Measurements from ENCODE around the gene SPTLC2. TPM values are rescaled to one million over a fixed set of nuclear protein-coding genes. Genes with fewer than 3 reads are reported as not detected.

Gene SPTLC2
- total and polyA plus RNA-seq, 2 of the 13 experiments (the other 11 are each of a cell fraction or from before 2014, with no cell fraction given): 17.4 to 17.5 TPM

DNA sequence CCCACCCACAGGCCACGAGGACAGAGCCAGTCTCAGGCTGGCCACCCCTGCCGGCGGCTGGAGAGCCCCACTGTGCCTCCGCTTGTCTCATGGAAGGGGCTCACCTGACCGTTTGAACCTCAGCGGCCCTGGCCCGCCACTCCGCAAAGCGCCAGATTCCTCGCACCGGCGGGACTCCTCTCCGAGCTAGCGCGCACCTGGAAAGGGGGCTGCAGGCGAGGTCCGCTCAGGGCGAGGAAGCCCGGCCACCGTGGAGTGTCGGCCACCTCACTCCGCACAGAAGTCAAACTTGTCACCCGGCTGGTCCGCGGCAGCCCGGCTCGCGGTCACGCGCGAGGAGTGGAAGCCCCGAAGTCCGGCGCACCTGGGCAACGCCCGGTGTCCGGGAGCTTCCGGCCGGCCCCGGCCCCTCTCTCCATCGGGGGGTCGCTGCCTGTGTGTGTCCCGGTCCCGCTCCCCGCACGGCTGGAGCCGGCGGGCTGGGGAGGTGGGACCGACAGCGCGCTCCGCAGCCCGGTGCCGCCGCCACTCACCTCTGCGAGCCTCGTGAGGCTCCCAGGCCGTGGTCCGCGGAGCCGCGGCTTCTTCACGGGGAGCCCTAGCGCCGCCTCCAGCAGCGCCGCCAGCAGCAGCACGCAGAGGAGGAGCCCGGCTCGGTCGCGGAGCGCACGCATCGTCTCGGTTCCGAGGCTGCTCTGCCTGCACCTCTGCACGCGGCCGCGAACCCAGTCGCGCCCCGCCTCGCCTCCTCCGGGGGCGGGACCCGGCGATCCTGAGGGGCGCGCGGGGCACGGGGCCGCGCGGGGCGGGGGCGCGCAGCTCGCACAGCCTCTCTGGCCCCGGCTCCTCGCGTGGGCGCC lies 118.1 kb downstream of the SPTLC2 start, which contains the start of gene ISM2 (continued):
- TF ChIP-seq MAF1 (CRISPR knock-in tag; IDR thresholded peaks at IDR 0.05; ENCODE audit: borderline replicate concordance) (no peak), ZNF564 (CRISPR knock-in tag; IDR thresholded peaks at IDR 0.05) (peak; percentile 63; the same call in 1 of the 2 replicates), ASH2L (IDR thresholded peaks at IDR 0.05; ENCODE audit: insufficient read length, low read depth, low read length) (no peak), NR2F1 (CRISPR knock-in tag; IDR thresholded peaks at IDR 0.05) (no peak), KDM2A (CRISPR knock-in tag; IDR thresholded peaks at IDR 0.05; ENCODE audit: borderline replicate concordance, low read depth) (peak; percentile 20), KLF13 (CRISPR knock-in tag; IDR thresholded peaks at IDR 0.05) (no peak), ATM (IDR thresholded peaks at IDR 0.05; ENCODE audit: borderline replicate concordance) (no peak), MIER2 (CRISPR knock-in tag; IDR thresholded peaks at IDR 0.05) (no peak), MEF2D (CRISPR knock-in tag; IDR thresholded peaks at IDR 0.05) (no peak), ZNF432 (CRISPR knock-in tag; IDR thresholded peaks at IDR 0.05; ENCODE audit: borderline replicate concordance) (no peak), HDAC2 (CRISPR knock-in tag; IDR thresholded peaks at IDR 0.05) (peak; percentile 36; the same call in 1 of the 2 replicates), MBD4 (IDR thresholded peaks at IDR 0.05; ENCODE audit: borderline replicate concordance, low read length) (no peak), NFE2L2 (IDR thresholded peaks at IDR 0.05; ENCODE audit: low read length) (no peak), ELF3 (CRISPR knock-in tag; IDR thresholded peaks at IDR 0.05) (peak; percentile 42; the same call in 1 of the 2 replicates), HOXA5 (CRISPR knock-in tag; IDR thresholded peaks at IDR 0.05) (peak; percentile 72; the same call in 1 of the 2 replicates), PPARG (CRISPR knock-in tag; conservative IDR thresholded peaks at IDR 0.05) (no peak)
- TF ChIP-seq, protein P1, sequence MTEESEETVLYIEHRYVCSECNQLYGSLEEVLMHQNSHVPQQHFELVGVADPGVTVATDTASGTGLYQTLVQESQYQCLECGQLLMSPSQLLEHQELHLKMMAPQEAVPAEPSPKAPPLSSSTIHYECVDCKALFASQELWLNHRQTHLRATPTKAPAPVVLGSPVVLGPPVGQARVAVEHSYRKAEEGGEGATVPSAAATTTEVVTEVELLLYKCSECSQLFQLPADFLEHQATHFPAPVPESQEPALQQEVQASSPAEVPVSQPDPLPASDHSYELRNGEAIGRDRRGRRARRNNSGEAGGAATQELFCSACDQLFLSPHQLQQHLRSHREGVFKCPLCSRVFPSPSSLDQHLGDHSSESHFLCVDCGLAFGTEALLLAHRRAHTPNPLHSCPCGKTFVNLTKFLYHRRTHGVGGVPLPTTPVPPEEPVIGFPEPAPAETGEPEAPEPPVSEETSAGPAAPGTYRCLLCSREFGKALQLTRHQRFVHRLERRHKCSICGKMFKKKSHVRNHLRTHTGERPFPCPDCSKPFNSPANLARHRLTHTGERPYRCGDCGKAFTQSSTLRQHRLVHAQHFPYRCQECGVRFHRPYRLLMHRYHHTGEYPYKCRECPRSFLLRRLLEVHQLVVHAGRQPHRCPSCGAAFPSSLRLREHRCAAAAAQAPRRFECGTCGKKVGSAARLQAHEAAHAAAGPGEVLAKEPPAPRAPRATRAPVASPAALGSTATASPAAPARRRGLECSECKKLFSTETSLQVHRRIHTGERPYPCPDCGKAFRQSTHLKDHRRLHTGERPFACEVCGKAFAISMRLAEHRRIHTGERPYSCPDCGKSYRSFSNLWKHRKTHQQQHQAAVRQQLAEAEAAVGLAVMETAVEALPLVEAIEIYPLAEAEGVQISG (CRISPR knock-in tag; IDR thresholded peaks at IDR 0.05): peak; percentile 58; the same call in 1 of the 2 replicates
- TF ChIP-seq, protein P2, sequence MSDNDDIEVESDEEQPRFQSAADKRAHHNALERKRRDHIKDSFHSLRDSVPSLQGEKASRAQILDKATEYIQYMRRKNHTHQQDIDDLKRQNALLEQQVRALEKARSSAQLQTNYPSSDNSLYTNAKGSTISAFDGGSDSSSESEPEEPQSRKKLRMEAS (IDR thresholded peaks at IDR 0.05): peak; percentile 92
- TF ChIP-seq, protein P3, sequence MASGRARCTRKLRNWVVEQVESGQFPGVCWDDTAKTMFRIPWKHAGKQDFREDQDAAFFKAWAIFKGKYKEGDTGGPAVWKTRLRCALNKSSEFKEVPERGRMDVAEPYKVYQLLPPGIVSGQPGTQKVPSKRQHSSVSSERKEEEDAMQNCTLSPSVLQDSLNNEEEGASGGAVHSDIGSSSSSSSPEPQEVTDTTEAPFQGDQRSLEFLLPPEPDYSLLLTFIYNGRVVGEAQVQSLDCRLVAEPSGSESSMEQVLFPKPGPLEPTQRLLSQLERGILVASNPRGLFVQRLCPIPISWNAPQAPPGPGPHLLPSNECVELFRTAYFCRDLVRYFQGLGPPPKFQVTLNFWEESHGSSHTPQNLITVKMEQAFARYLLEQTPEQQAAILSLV (CRISPR knock-in tag; IDR thresholded peaks at IDR 0.05; ENCODE audit: borderline replicate concordance): no peak; the same call in 1 of the 2 replicates
- TF ChIP-seq, protein P4, sequence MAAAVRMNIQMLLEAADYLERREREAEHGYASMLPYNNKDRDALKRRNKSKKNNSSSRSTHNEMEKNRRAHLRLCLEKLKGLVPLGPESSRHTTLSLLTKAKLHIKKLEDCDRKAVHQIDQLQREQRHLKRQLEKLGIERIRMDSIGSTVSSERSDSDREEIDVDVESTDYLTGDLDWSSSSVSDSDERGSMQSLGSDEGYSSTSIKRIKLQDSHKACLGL (CRISPR knock-in tag; IDR thresholded peaks at IDR 0.05): peak; percentile 82; the same call in 1 of the 2 replicates
- TF ChIP-seq, protein P5, sequence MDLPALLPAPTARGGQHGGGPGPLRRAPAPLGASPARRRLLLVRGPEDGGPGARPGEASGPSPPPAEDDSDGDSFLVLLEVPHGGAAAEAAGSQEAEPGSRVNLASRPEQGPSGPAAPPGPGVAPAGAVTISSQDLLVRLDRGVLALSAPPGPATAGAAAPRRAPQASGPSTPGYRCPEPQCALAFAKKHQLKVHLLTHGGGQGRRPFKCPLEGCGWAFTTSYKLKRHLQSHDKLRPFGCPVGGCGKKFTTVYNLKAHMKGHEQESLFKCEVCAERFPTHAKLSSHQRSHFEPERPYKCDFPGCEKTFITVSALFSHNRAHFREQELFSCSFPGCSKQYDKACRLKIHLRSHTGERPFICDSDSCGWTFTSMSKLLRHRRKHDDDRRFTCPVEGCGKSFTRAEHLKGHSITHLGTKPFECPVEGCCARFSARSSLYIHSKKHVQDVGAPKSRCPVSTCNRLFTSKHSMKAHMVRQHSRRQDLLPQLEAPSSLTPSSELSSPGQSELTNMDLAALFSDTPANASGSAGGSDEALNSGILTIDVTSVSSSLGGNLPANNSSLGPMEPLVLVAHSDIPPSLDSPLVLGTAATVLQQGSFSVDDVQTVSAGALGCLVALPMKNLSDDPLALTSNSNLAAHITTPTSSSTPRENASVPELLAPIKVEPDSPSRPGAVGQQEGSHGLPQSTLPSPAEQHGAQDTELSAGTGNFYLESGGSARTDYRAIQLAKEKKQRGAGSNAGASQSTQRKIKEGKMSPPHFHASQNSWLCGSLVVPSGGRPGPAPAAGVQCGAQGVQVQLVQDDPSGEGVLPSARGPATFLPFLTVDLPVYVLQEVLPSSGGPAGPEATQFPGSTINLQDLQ (CRISPR knock-in tag; IDR thresholded peaks at IDR 0.05): peak; percentile 84; the same call in 1 of the 2 replicates
